ENCODE results near the gene CDS2. TPM values are rescaled to one million over a fixed set of nuclear protein-coding genes. Genes with fewer than 3 reads are reported as not detected.

The CDS2 gene
- total and polyA plus RNA-seq, 9 donors = 15.6 to 20.9 (median 17.9) TPM

DNA sequence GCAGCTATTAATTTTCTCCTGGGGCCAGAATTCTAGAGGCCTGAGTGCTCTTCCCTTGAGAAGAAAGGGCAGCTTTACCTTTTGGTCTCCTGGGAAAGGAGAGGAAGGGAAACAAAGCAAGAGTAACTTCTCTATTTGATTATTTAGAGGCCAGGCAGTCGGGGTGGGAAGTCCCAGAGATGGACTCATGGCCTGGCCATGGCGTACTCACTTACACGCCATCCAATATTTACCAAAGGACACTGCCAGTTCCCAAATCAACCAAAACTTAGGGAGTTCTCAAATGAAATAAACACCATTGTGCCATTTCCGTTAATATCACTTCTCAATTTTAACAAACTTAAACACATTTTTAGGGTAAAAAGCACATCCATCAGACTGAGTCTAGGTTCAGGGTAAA, 76.6 kb downstream of the CDS2 start:
- H3K4me3 ChIP-seq (ENCODE audit: low read length) = no peak overlapping the region

GRCh38 chr20:5205348-5206210, 78.8 kb downstream of the CDS2 start:
- no peaks in the 10 kb centered on the region for H3K4me1 ChIP-seq (ENCODE audit: control insufficient read depth, insufficient read depth, low read length)
- no peaks in the 10 kb centered on the region for H3K36me3 ChIP-seq (ENCODE audit: control insufficient read depth, insufficient read depth, low read length)
- no peaks in the 10 kb centered on the region for H3K27me3 ChIP-seq (ENCODE audit: control insufficient read depth, insufficient read depth, low read length)
- peak; percentile 77 for DNase-seq
- no peak overlapping the region for H3K27ac ChIP-seq (ENCODE audit: low read length)
- no peaks in the 10 kb centered on the region for H3K9me3 ChIP-seq (replicated peaks; ENCODE audit: control insufficient read depth, low read depth, low read length)
- WGBS (ENCODE audit: insufficient coverage) = 10% methylated on average over 2 of the region's 10 CpGs
- H3K4me3 ChIP-seq (ENCODE audit: low read length) = no peak overlapping the region

More for the DNA sequence above, 76.6 kb downstream of the CDS2 start:
- Histone ChIP-seq H3K4me1 (ENCODE audit: control insufficient read depth, insufficient read depth, low read length) (no peaks in the 10 kb centered on the region), H3K9me3 (replicated peaks; ENCODE audit: control insufficient read depth, low read depth, low read length) (no peaks in the 10 kb centered on the region), H3K27ac (ENCODE audit: low read length) (no peak overlapping the region), H3K27me3 (ENCODE audit: control insufficient read depth, insufficient read depth, low read length) (no peaks in the 10 kb centered on the region), H3K36me3 (ENCODE audit: control insufficient read depth, insufficient read depth, low read length) (peaks cover 8% of the 10 kb centered on the region)
- no CpG with 5 or more reads among the region's 4 CpGs for WGBS (ENCODE audit: insufficient coverage)
- no peak for DNase-seq

DNA sequence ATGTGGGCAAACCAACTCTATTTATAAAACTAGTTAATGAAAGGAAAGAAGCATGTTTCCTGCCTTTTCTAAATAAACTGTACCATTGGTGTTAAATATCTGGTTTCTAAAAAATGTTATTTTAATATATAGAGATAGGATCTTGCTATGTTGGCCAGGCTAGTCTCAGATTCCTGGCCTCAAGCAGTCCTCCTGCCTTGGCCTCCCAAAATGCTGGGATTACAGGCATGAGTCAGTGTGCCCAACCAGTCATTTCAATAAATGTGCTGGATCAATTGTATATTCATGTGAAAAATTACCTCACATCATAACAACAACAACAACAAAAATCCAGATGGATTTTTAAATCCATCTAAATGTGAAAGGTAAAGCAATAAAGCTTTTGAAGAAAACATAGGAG, 80.3 kb downstream of the CDS2 start:
- Histone ChIP-seq H3K27me3 (ENCODE audit: control insufficient read depth, insufficient read depth, low read length) (no peaks in the 10 kb centered on the region), H3K36me3 (ENCODE audit: control insufficient read depth, insufficient read depth, low read length) (peaks cover 4% of the 10 kb centered on the region), H3K4me3 (ENCODE audit: low read length) (no peak overlapping the region), H3K9me3 (replicated peaks; ENCODE audit: control insufficient read depth, low read depth, low read length) (no peaks in the 10 kb centered on the region), H3K4me1 (ENCODE audit: control insufficient read depth, insufficient read depth, low read length) (no peaks in the 10 kb centered on the region), H3K27ac (ENCODE audit: low read length) (no peak overlapping the region)
- DNase-seq = no peak

DNA sequence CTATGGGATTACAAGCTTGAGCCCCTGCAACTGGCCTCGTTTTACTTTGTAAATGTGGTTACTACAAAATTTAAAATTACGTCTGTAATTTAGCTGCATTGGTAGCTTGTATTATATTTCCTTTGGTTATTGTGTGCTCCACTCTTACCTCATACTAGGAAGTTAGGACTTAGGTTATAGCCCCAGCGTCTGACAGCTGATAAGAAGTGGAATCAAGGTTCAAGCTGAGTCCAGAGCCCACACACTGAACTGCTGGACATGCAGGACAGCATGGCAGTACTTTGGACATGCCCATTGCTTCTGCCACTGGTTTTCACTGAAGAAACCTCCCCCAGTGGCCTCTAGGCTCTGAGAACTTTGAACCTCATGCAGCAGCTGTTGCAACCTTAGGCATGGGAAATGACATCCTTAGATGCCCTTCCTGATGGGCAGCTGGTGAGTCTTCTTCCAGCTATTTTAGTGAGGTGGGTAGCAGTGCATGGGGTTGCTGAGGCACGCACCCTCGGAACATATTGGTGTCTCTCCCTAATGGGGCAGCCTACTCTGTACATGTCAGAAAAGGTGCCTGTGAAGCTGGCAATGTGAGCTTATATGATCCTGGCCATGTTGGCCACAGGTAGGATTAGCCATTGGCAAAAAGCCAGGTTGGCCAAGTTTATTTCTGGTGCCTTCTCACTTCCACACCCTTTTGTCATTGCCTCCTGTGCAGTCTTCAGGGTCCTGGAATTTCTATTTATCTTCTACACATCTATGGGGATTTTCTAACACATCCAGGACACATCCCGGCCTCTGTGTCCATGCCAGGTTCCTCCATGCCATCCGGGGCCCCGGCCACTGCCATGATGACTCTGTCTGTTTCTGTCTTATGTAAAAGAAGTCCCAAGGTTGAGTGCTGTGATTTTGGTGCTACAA, 85.3 kb downstream of the CDS2 start:
- no peak overlapping the region for H3K27ac ChIP-seq (ENCODE audit: low read length)
- WGBS (ENCODE audit: insufficient coverage) = 100% methylated on average over 3 of the region's 8 CpGs
- H3K27me3 ChIP-seq (ENCODE audit: control insufficient read depth, insufficient read depth, low read length) = no peaks in the 10 kb centered on the region
- no peaks in the 10 kb centered on the region for H3K9me3 ChIP-seq (replicated peaks; ENCODE audit: control insufficient read depth, low read depth, low read length)
- H3K36me3 ChIP-seq (ENCODE audit: control insufficient read depth, insufficient read depth, low read length) = peaks cover 10% of the 10 kb centered on the region
- no peak for DNase-seq
- no peaks in the 10 kb centered on the region for H3K4me1 ChIP-seq (ENCODE audit: control insufficient read depth, insufficient read depth, low read length)
- no peak overlapping the region for H3K4me3 ChIP-seq (ENCODE audit: low read length)

- H3K27me3 ChIP-seq (ENCODE audit: control insufficient read depth, insufficient read depth, low read length) = no peaks in the 10 kb centered on the region
- H3K4me1 ChIP-seq (ENCODE audit: control insufficient read depth, insufficient read depth, low read length) = no peaks in the 10 kb centered on the region
- no CpG with 5 or more reads among the region's 2 CpGs for WGBS (ENCODE audit: insufficient coverage)
- H3K27ac ChIP-seq (ENCODE audit: low read length) = no peak overlapping the region
- H3K9me3 ChIP-seq (replicated peaks; ENCODE audit: control insufficient read depth, low read depth, low read length) = no peaks in the 10 kb centered on the region
- H3K4me3 ChIP-seq (ENCODE audit: low read length) = no peak overlapping the region
- no peak for DNase-seq
- H3K36me3 ChIP-seq (ENCODE audit: control insufficient read depth, insufficient read depth, low read length) = peaks cover 10% of the 10 kb centered on the region
Measured at GRCh38 chr20:5212907-5213487, 86.2 kb downstream of the CDS2 start.

GRCh38 chr20:5214826-5215225, 88.0 kb downstream of the CDS2 start:
- peaks cover 10% of the 10 kb centered on the region for H3K36me3 ChIP-seq (ENCODE audit: control insufficient read depth, insufficient read depth, low read length)
- H3K27me3 ChIP-seq (ENCODE audit: control insufficient read depth, insufficient read depth, low read length) = no peaks in the 10 kb centered on the region
- no peak for DNase-seq
- no peak overlapping the region for H3K4me3 ChIP-seq (ENCODE audit: low read length)
- no peaks in the 10 kb centered on the region for H3K9me3 ChIP-seq (replicated peaks; ENCODE audit: control insufficient read depth, low read depth, low read length)
- H3K27ac ChIP-seq (ENCODE audit: low read length) = no peak overlapping the region
- 54% methylated on average over 3 of the region's 3 CpGs for WGBS (ENCODE audit: insufficient coverage)
- H3K4me1 ChIP-seq (ENCODE audit: control insufficient read depth, insufficient read depth, low read length) = no peaks in the 10 kb centered on the region

DNA sequence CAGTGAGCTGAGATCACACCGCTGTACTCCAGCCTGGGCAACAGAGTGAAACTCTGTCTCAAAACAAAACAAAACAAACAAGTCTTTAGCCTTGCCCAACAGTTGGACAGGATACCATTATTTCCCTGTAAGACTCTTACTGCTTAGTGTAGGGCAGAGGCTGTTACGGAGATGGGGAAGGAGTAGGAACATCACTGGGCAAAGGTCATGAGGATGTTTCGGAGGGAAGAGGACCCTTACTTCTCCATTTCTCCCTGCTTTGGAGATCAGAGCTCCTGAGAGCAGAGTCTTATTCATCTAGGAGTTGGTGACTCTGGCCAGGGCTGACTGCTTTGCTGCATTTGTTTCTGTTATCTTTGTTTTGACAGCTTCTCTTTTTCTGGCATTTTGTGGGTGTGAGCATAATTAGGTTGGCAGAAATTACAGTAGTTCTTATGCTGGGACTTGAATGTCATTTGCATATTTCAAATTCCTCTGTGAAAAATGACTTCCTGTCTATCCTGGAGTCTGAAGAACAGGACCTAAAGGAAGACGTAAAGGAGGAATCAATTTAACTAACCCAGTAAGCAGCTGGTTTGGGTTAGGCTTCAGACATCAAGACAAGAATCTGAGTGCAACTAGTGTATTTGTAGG, 89.0 kb downstream of the CDS2 start:
- peaks cover 10% of the 10 kb centered on the region for H3K36me3 ChIP-seq (ENCODE audit: control insufficient read depth, insufficient read depth, low read length)
- H3K4me3 ChIP-seq (ENCODE audit: low read length) = no peak overlapping the region
- H3K4me1 ChIP-seq (ENCODE audit: control insufficient read depth, insufficient read depth, low read length) = no peaks in the 10 kb centered on the region
- DNase-seq = no peak
- no peaks in the 10 kb centered on the region for H3K27me3 ChIP-seq (ENCODE audit: control insufficient read depth, insufficient read depth, low read length)
- 14% methylated on average over 1 of the region's 4 CpGs for WGBS (ENCODE audit: insufficient coverage)
- H3K9me3 ChIP-seq (replicated peaks; ENCODE audit: control insufficient read depth, low read depth, low read length) = no peaks in the 10 kb centered on the region
- no peak overlapping the region for H3K27ac ChIP-seq (ENCODE audit: low read length)

GRCh38 chr20:5216663-5217062, 89.9 kb downstream of the CDS2 start:
- Histone ChIP-seq H3K36me3 (ENCODE audit: control insufficient read depth, insufficient read depth, low read length) (peaks cover 10% of the 10 kb centered on the region), H3K9me3 (replicated peaks; ENCODE audit: control insufficient read depth, low read depth, low read length) (no peaks in the 10 kb centered on the region), H3K4me3 (ENCODE audit: low read length) (no peak overlapping the region), H3K27ac (ENCODE audit: low read length) (no peak overlapping the region), H3K4me1 (ENCODE audit: control insufficient read depth, insufficient read depth, low read length) (no peaks in the 10 kb centered on the region), H3K27me3 (ENCODE audit: control insufficient read depth, insufficient read depth, low read length) (no peaks in the 10 kb centered on the region)
- no peak for DNase-seq
- 70% methylated on average over 3 of the region's 3 CpGs for whole genome bisulfite sequencing (ENCODE audit: insufficient coverage)

DNA sequence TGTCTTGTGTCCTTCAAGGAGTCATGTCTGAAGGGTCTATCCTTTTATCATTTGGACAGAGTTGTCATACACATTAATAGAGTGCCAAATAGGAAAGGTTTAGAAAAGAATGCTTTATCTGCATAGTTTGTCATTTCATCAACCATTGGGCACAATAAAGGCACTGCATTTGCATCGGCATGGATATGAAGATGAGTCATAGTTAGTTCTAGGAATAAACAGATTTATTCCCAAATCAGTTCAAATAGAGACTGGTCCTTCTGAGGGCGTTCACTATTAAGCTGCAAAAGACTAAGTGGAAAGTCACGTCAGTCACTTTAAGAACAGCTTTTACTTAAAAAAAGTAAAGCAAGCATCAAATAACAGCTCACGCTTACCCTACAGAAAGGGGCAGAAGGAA, 90.8 kb downstream of the CDS2 start:
- Histone ChIP-seq H3K9me3 (replicated peaks; ENCODE audit: control insufficient read depth, low read depth, low read length) (no peaks in the 10 kb centered on the region), H3K4me3 (ENCODE audit: low read length) (no peak overlapping the region), H3K4me1 (ENCODE audit: control insufficient read depth, insufficient read depth, low read length) (no peaks in the 10 kb centered on the region), H3K27me3 (ENCODE audit: control insufficient read depth, insufficient read depth, low read length) (no peaks in the 10 kb centered on the region), H3K27ac (ENCODE audit: low read length) (no peak overlapping the region), H3K36me3 (ENCODE audit: control insufficient read depth, insufficient read depth, low read length) (peaks cover 2% of the 10 kb centered on the region)
- 70% methylated on average over 2 of the region's 4 CpGs for WGBS (ENCODE audit: insufficient coverage)
- DNase-seq = no peak

All from muscle of leg (tissue), 11 donors.